Measurements from ENCODE around the gene MEST. TPM values are rescaled to one million over a fixed set of nuclear protein-coding genes. Genes with fewer than 3 reads are reported as not detected.

MEST gene
- total RNA-seq, 1 experiment from 2014 or later: 112 TPM

- peaks cover 0 to 2% (median 0%) of the 10 kb centered on the region in 3 experiments; a peak in 1 of 7 replicates for H3K36me3 Mint-ChIP-seq (ENCODE audit: insufficient read depth in 1 of 3, low read depth in 3 of 3)
- no peak overlapping the region for H3K27ac ChIP-seq (ENCODE audit: insufficient read length, low read depth, low read length)
- H3K23ac ChIP-seq (ENCODE audit: insufficient read length, low read depth, low read length): no peak overlapping the region
- no peaks in the 10 kb centered on the region for H3K4me1 ChIP-seq (ENCODE audit: insufficient read depth, low read length)
- TF ChIP-seq, protein P1, sequence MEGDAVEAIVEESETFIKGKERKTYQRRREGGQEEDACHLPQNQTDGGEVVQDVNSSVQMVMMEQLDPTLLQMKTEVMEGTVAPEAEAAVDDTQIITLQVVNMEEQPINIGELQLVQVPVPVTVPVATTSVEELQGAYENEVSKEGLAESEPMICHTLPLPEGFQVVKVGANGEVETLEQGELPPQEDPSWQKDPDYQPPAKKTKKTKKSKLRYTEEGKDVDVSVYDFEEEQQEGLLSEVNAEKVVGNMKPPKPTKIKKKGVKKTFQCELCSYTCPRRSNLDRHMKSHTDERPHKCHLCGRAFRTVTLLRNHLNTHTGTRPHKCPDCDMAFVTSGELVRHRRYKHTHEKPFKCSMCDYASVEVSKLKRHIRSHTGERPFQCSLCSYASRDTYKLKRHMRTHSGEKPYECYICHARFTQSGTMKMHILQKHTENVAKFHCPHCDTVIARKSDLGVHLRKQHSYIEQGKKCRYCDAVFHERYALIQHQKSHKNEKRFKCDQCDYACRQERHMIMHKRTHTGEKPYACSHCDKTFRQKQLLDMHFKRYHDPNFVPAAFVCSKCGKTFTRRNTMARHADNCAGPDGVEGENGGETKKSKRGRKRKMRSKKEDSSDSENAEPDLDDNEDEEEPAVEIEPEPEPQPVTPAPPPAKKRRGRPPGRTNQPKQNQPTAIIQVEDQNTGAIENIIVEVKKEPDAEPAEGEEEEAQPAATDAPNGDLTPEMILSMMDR (conservative IDR thresholded peaks at IDR 0.05): no peak
- no peak overlapping the region for H3K4me3 Mint-ChIP-seq
- no peak overlapping the region for H2BK12ac ChIP-seq (ENCODE audit: insufficient read length, low read depth, low read length)
- no peak overlapping the region for H3K18ac ChIP-seq (ENCODE audit: insufficient read length, low read depth, low read length)
- no peaks in the 10 kb centered on the region for H3K79me1 ChIP-seq (ENCODE audit: insufficient read depth, low read depth, low read length, poor library complexity, severe bottlenecking)
- H3T11ph ChIP-seq (ENCODE audit: low read length): no peak overlapping the region
- no CpG with 5 or more reads among the region's 7 CpGs for WGBS (ENCODE audit: extremely low coverage, insufficient read length, low lambda C conversion rate)
- no peak overlapping the region for H2BK5ac ChIP-seq (ENCODE audit: insufficient read length, low read length)
- peaks cover 14 to 17% of the 10 kb centered on the region in 2 experiments for H3K4me1 Mint-ChIP-seq
- no peaks in the 10 kb centered on the region for H3K9me3 ChIP-seq (ENCODE audit: control insufficient read depth, low read depth, low read length)
- H2AK5ac ChIP-seq (ENCODE audit: insufficient read length, low read length): no peak overlapping the region
- H3K23me2 ChIP-seq (ENCODE audit: insufficient read length, low read depth, low read length, poor library complexity, severe bottlenecking): no peaks in the 10 kb centered on the region
- no peak overlapping the region for H3K27ac Mint-ChIP-seq
- H3K27me3 ChIP-seq (ENCODE audit: insufficient read depth, low read length): no peaks in the 10 kb centered on the region
- no peaks in the 10 kb centered on the region for H3K79me2 ChIP-seq (ENCODE audit: insufficient read depth, low read length)
- H3K27me3 Mint-ChIP-seq (ENCODE audit: low read depth): peaks cover 3% of the 10 kb centered on the region; the same call in 1 of the 2 replicates
- no peak overlapping the region for H2BK15ac ChIP-seq (ENCODE audit: low read depth, low read length)
- no peak overlapping the region for H2BK120ac ChIP-seq (ENCODE audit: low read depth, low read length, poor library complexity, severe bottlenecking)
- no peak for DNase-seq
- H4K8ac ChIP-seq (replicated peaks; ENCODE audit: insufficient read length, low read depth, low read length): no peak overlapping the region
- peaks cover 2 to 5% of the 10 kb centered on the region in 2 experiments; a peak in 3 of 5 replicates for H3K9me3 Mint-ChIP-seq
- no peak overlapping the region for H3K14ac ChIP-seq (ENCODE audit: insufficient read depth, low read length)
- no peak overlapping the region for H2BK20ac ChIP-seq (ENCODE audit: low read depth, low read length, poor library complexity, severe bottlenecking)
- H3K4me2 ChIP-seq (ENCODE audit: insufficient read depth, insufficient read length, low read length): no peak overlapping the region
- no peak overlapping the region for H3K9ac ChIP-seq (ENCODE audit: extremely low read depth, insufficient read length, low read length)
- H4K20me1 ChIP-seq (ENCODE audit: control insufficient read depth, insufficient read depth, insufficient read length): no peaks in the 10 kb centered on the region
- no peak overlapping the region for H4K91ac ChIP-seq (ENCODE audit: insufficient read length, low read depth, low read length)
- H2AFZ ChIP-seq (ENCODE audit: low read length): no peak overlapping the region
- H4K5ac ChIP-seq (ENCODE audit: insufficient read length, low read depth, low read length): no peak overlapping the region
- H3K4ac ChIP-seq (ENCODE audit: low read depth, low read length): no peak overlapping the region
- no peak overlapping the region for H3K56ac ChIP-seq (ENCODE audit: insufficient read length, low read depth, low read length)
These were observed 16.1 kb upstream of the MEST start for GRCh38 chr7:130475776-130476175.
